Fibroblast of lung (primary cell): Measurements from ENCODE around the gene TBC1D8. TPM values are rescaled to one million over a fixed set of nuclear protein-coding genes. Genes with fewer than 3 reads are reported as not detected.

Experiments used
- DNase-seq, 2 donors: peaks; one replicate each; pipeline versions ENCODE4 v3.0.0 to v3.0.0-alpha.2; 2010; ENCODE audit warnings: low read depth in 2 of 2
- H2AFZ ChIP-seq: 2 replicates; pipeline ENCODE4 v1.5.1; 2012; ENCODE audit warnings: low read length, control low read depth, inconsistent platforms
- H3K27ac ChIP-seq: 2 replicates; pipeline ENCODE4 v1.5.1; 2011; ENCODE audit warnings: low read length, control low read depth; ENCODE audit not compliant: insufficient read depth
- H3K27me3 ChIP-seq: 2 replicates; pipeline ENCODE4 v1.5.1; 2011; ENCODE audit warnings: mild to moderate bottlenecking, low read length; ENCODE audit not compliant: control insufficient read depth, insufficient read depth
- H3K36me3 ChIP-seq: 2 replicates; pipeline ENCODE4 v1.5.1; 2011; ENCODE audit warnings: low read length; ENCODE audit not compliant: control insufficient read depth, insufficient read depth
- H3K4me1 ChIP-seq: 2 replicates; pipeline ENCODE4 v1.5.1; 2011; ENCODE audit warnings: low read length; ENCODE audit not compliant: control insufficient read depth, insufficient read depth; ENCODE audit errors: extremely low read depth
- H3K4me2 ChIP-seq: 2 replicates; pipeline ENCODE4 v1.5.1; 2011; ENCODE audit warnings: low read length, control low read depth; ENCODE audit not compliant: insufficient read depth; ENCODE audit errors: extremely low read depth
- H3K4me3 ChIP-seq, 4 experiments: fragments of 200-600 bp in 1 of 4; sonication (generic) in 1 of 4; replicated peaks in 1 of 4; 2 replicates each; pipeline ENCODE4 v1.5.1; 2011 to 2016; ENCODE audit warnings: low read length in 4 of 4, low read depth in 3 of 4, mild to moderate bottlenecking in 3 of 4, control low read depth in 2 of 4, inconsistent platforms in 1 of 4, mixed read lengths in 1 of 4; ENCODE audit not compliant: insufficient read depth in 1 of 4; ENCODE audit errors: control extremely low read depth in 1 of 4
- H3K79me2 ChIP-seq: 2 replicates; pipeline ENCODE4 v1.5.1; 2012; ENCODE audit warnings: mild to moderate bottlenecking, low read length, inconsistent platforms; ENCODE audit not compliant: control insufficient read depth, insufficient read depth
- H3K9ac ChIP-seq: 2 replicates; pipeline ENCODE4 v1.5.1; 2011; ENCODE audit warnings: mild to moderate bottlenecking, low read length, control low read depth; ENCODE audit not compliant: insufficient read depth
- H3K9me3 ChIP-seq: 2 replicates; pipeline ENCODE4 v1.5.1; 2012; ENCODE audit warnings: low read depth, low read length; ENCODE audit not compliant: control insufficient read depth, insufficient read depth
- H4K20me1 ChIP-seq: 2 replicates; pipeline ENCODE4 v1.5.1; 2011; ENCODE audit warnings: low read length; ENCODE audit not compliant: control insufficient read depth, insufficient read depth; ENCODE audit errors: extremely low read depth
- CTCF ChIP-seq, 2 donors: IDR thresholded peaks in 1 of 2; conservative IDR thresholded peaks in 1 of 2; 1 replicate in 1 of 2; 2 replicates in 1 of 2; pipeline ENCODE4 v1.5.1; 2011 to 2012; ENCODE audit warnings: low read length in 2 of 2, control low read depth in 1 of 2, inconsistent platforms in 1 of 2, low read depth in 1 of 2, mild to moderate bottlenecking in 1 of 2
- EZH2 ChIP-seq: IDR thresholded peaks from 2 replicates; pipeline ENCODE4 v1.5.1; 2012; ENCODE audit warnings: low read length, control low read depth, mild to moderate bottlenecking; ENCODE audit errors: missing control alignments
- polyA plus RNA-seq, 2 donors: library from polyadenylated mRNA; depleted of rRNA in 1 of 2; stranded (reverse) in 1 of 2; unstranded in 1 of 2; fragments of >200 nt; gene quantifications; 2 replicates each; pipeline ENCODE4 v1.2.1, GENCODE V29; 2011 to 2012; ENCODE audit warnings: missing spikeins in 1 of 2
- total RNA-seq: library from RNA; depleted of rRNA; stranded (reverse); fragments of >200 nt; gene quantifications from 2 replicates; pipeline ENCODE4 v1.2.1, GENCODE V29; 2014

Gene TBC1D8
- total and polyA plus RNA-seq, 2 donors (not counting 1 experiment from before 2014, with no cell fraction given) = 3.8 to 5.4 TPM

- no peaks in the 10 kb centered on the region for H3K9me3 ChIP-seq
- no peak overlapping the region for H2AFZ ChIP-seq
- TF ChIP-seq CTCF (conservative IDR thresholded peaks at IDR 0.05 in 1 of 2, IDR thresholded peaks at IDR 0.05 in 1 of 2; ENCODE audit: low read depth in 1 of 2, low read length in 2 of 2) = no peak
- no peak for TF ChIP-seq EZH2
- H4K20me1 ChIP-seq = no peaks in the 10 kb centered on the region
- no peak overlapping the region for H3K9ac ChIP-seq
- no peaks in the 10 kb centered on the region for H3K4me1 ChIP-seq
- no peaks in the 10 kb centered on the region for H3K36me3 ChIP-seq
- no peak overlapping the region for H3K27ac ChIP-seq
- H3K4me3 ChIP-seq = no peak overlapping the region
- H3K27me3 ChIP-seq = no peaks in the 10 kb centered on the region
- no peak for DNase-seq
- H3K79me2 ChIP-seq = no peaks in the 10 kb centered on the region
- no peak overlapping the region for H3K4me2 ChIP-seq
Observed at GRCh38 chr2:101082998-101083397, 68.2 kb downstream of the TBC1D8 start.

GRCh38 chr2:101081375-101081907 is 69.7 kb downstream of the TBC1D8 start:
- Histone ChIP-seq H3K79me2 (no peaks in the 10 kb centered on the region), H3K4me2 (no peak overlapping the region), H3K27me3 (no peaks in the 10 kb centered on the region), H3K27ac (no peak overlapping the region), H3K4me3 (no peak overlapping the region), H3K36me3 (no peaks in the 10 kb centered on the region), H4K20me1 (no peaks in the 10 kb centered on the region), H2AFZ (no peak overlapping the region), H3K9me3 (no peaks in the 10 kb centered on the region), H3K4me1 (no peaks in the 10 kb centered on the region), H3K9ac (no peak overlapping the region)
- no peak for DNase-seq
- TF ChIP-seq CTCF (conservative IDR thresholded peaks at IDR 0.05 in 1 of 2, IDR thresholded peaks at IDR 0.05 in 1 of 2; ENCODE audit: low read depth in 1 of 2, low read length in 2 of 2) (no peak), EZH2 (no peak)

- Histone ChIP-seq H3K27me3 (no peaks in the 10 kb centered on the region), H3K4me1 (no peaks in the 10 kb centered on the region), H3K36me3 (no peaks in the 10 kb centered on the region), H3K27ac (no peak overlapping the region), H3K4me2 (no peak overlapping the region), H3K9me3 (no peaks in the 10 kb centered on the region), H3K4me3 (no peak overlapping the region), H3K9ac (no peak overlapping the region), H3K79me2 (no peaks in the 10 kb centered on the region), H4K20me1 (no peaks in the 10 kb centered on the region), H2AFZ (no peak overlapping the region)
- DNase-seq = no peak
- TF ChIP-seq CTCF (conservative IDR thresholded peaks at IDR 0.05 in 1 of 2, IDR thresholded peaks at IDR 0.05 in 1 of 2; ENCODE audit: low read depth in 1 of 2, low read length in 2 of 2) (no peak), EZH2 (no peak)
Observed at GRCh38 chr2:101080211-101081068, 70.7 kb downstream of the TBC1D8 start.
